BJ (cell line): ENCODE data around the gene SPRY4. TPM values are rescaled to one million over a fixed set of nuclear protein-coding genes. Genes with fewer than 3 reads are reported as not detected.

Experiments used
- CTCF ChIA-PET: fragments of 350-600 bp; formaldehyde crosslinking; extraction: SDS; loops from one replicate; lab custom pipeline; 2021; ENCODE audit warnings: antibody characterized with exemption, inconsistent platforms; lab: Yijun Ruan, JAX
- POLR2A ChIA-PET: fragments of 300-600 bp; sonication (Branson Sonifier 250); formaldehyde crosslinking; extraction: SDS; loops from one replicate; lab custom pipeline; 2021; ENCODE audit warnings: antibody characterized with exemption; lab: Charles Lee
- DNase-seq: peaks from one replicate; pipeline ENCODE4 v3.0.0-alpha.2; 2011; ENCODE audit warnings: low read depth
- H3K27me3 ChIP-seq: 2 replicates; pipeline ENCODE4 v1.6.0; 2011; ENCODE audit warnings: low read length; ENCODE audit not compliant: control insufficient read depth, insufficient read depth
- H3K36me3 ChIP-seq: 2 replicates; pipeline ENCODE4 v1.5.1; 2011; ENCODE audit warnings: low read length; ENCODE audit not compliant: control insufficient read depth, insufficient read depth
- H3K4me3 ChIP-seq: 2 replicates; pipeline ENCODE4 v1.5.1; 2011; ENCODE audit warnings: low read depth, mild to moderate bottlenecking, control low read depth, low read length
- polyA plus RNA-seq: library from polyadenylated mRNA; depleted of rRNA; stranded (reverse); fragments of >200 nt; gene quantifications from 2 replicates; pipeline ENCODE4 v1.2.3, GENCODE V29; 2011; rRNA removed
- small RNA-seq: library from RNA; depleted of rRNA; stranded (forward); fragments of <200 nt; gene quantifications from one replicate; pipeline ENCODE3, GENCODE V24; 2012; ENCODE audit warnings: low replicate concordance, low read depth; ENCODE audit not compliant: insufficient read length
- TF ChIP-seq, protein P1 (sequence below): IDR thresholded peaks from 2 replicates; pipeline ENCODE4 v1.5.1; 2011; ENCODE audit warnings: low read depth, mild to moderate bottlenecking, control low read depth, inconsistent platforms, low read length, moderate library complexity; ENCODE audit not compliant: insufficient read depth

Gene SPRY4
- polyA plus RNA-seq, 1 experiment, result 13.0 TPM

DNA sequence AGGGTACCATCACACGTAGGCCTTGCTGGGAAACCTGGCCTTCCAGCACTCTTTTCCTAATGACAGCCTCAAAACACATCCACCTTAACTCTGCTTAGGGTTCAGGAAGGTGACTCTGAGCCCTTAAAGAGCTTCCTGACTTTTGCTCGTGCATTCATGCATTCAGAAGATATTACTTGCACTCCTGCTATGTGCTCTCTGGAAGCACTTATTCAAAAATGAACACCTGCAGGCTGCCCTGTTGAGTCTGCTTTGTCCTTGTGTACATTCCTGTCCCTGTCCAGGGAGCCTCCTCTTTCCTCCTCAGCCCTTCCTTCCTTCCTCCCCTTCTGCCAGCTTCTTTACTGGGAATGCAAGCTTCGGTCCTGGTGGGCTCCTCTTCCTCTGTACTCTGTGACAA, 61.5 kb downstream of the SPRY4 start:
- TF ChIP-seq, protein P1, sequence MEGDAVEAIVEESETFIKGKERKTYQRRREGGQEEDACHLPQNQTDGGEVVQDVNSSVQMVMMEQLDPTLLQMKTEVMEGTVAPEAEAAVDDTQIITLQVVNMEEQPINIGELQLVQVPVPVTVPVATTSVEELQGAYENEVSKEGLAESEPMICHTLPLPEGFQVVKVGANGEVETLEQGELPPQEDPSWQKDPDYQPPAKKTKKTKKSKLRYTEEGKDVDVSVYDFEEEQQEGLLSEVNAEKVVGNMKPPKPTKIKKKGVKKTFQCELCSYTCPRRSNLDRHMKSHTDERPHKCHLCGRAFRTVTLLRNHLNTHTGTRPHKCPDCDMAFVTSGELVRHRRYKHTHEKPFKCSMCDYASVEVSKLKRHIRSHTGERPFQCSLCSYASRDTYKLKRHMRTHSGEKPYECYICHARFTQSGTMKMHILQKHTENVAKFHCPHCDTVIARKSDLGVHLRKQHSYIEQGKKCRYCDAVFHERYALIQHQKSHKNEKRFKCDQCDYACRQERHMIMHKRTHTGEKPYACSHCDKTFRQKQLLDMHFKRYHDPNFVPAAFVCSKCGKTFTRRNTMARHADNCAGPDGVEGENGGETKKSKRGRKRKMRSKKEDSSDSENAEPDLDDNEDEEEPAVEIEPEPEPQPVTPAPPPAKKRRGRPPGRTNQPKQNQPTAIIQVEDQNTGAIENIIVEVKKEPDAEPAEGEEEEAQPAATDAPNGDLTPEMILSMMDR, result no peak
- ChIA-PET CTCF (interaction anchor here (0.8 to 1.5 kb wide), 2 partner anchors 116 to 271 kb away, joined by 3 to 4 read pairs; no protein-coding TSS in a partner anchor), POLR2A (no interaction called here)
- no peaks in the 10 kb centered on the region for H3K36me3 ChIP-seq
- no peaks in the 10 kb centered on the region for H3K27me3 ChIP-seq
- H3K4me3 ChIP-seq, result no peak overlapping the region
- DNase-seq, result no peak

DNA sequence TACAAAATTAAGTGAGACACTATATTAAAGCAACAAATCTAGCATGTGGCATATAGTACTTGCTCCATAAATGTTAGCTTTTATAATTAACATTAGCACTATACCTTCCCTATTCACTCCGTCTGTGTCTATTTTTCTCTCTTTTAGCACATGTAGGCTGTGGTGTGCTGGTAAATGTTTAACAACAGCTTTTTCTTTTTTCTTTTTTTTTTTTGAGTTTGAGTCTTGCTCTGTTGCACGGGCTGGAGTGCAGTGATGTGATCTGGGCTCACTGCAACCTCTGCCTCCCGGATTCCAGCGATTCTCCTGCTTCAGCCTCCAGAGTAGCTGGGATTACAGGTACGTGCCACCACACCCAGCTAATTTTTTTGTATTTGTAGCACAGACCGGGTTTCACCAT, 62.1 kb downstream of the SPRY4 start:
- CTCF ChIA-PET, result interaction anchor here (0.8 to 1.5 kb wide), 2 partner anchors 115 to 271 kb away, joined by 3 to 4 read pairs; no protein-coding TSS in a partner anchor
- TF ChIP-seq, protein P1, result no peak
- Histone ChIP-seq H3K36me3 (no peaks in the 10 kb centered on the region), H3K4me3 (no peak overlapping the region), H3K27me3 (no peaks in the 10 kb centered on the region)
- DNase-seq, result no peak
- POLR2A ChIA-PET, result no interaction called here

Small RNAs within 50 kb of the gene (small RNA-seq; reads per million reads assigned to genes)
- gene RF02038 (not detected), gene RF02039 (not detected)

Other genes with a start within 250 kb of the SPRY4 start
- 11.2 and 22.4 TPM in 2 replicates for gene NDFIP1, start 216.2 kb downstream of the SPRY4 start, polyA plus RNA-seq